HG03103 (cell line): ENCODE data around the gene IFI6.
A peak's percentile ranks its signal among the peaks of the same experiment; 100 is the strongest.

Source experiments
- ATAC-seq: cut with Tn5 transposase; IDR thresholded peaks from one replicate; pipeline ENCODE4 v1.9.1; 2021; ENCODE audit warnings: low read depth; ENCODE audit not compliant: unreplicated experiment

IFI6 gene

DNA sequence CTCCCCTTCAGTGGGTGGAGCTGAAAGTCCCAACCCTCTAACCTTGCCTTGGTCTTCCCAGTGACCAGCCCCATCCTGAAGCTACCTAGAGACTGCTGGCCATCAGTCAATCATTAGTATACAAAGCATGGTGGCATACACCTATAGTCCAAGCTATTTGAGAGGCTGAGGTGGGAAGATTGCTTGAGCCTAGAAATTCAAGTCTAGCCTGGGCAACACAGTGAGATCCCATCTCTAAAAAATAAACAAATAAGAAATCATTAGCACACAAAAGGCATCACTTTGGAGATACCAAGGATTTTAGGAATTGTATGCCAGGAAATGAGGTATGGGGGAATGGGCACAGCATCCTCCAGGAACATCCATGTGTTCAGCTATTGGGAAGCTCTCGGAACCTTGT lies 4.4 kb upstream of the IFI6 start:
- no peak for ATAC-seq

DNA sequence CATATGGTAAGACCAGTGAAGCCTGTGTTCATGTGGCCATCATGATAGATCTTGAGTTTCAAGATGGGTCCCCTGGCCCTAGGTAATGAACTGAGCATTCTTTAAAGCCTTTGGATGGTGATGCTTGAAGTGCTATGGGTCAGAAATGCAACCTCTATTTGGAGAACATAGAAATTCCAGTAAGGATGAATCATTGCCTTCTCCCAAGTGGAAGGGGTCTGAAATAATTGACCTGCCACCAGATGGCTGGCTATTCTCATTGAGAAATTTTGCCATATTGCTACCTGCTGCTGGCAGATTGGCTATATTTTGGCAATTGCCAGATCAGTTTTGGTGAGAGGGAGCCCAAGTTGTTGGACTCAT lies 739 bp upstream of the IFI6 start:
- no peak for ATAC-seq

DNA sequence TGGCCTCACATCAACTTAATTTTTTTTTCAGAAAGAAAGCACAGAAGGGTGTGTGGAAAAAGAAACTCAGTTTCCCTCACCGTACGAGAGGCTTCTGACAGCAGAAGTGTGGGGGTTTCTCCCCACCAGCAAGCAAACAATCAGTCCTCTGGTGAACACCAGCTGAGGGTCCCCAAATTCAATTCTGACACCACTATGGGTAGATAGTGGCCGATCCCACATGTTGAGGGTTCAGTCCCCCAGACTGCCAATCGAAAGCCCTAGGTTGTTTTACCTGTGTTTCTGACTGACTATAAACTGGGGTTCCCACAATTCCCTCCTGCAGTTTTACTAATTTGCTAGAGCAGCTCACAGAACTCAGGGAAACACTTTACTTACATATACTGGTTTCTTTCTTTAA lies 2.1 kb downstream of the IFI6 start:
- ATAC-seq = no peak

DNA sequence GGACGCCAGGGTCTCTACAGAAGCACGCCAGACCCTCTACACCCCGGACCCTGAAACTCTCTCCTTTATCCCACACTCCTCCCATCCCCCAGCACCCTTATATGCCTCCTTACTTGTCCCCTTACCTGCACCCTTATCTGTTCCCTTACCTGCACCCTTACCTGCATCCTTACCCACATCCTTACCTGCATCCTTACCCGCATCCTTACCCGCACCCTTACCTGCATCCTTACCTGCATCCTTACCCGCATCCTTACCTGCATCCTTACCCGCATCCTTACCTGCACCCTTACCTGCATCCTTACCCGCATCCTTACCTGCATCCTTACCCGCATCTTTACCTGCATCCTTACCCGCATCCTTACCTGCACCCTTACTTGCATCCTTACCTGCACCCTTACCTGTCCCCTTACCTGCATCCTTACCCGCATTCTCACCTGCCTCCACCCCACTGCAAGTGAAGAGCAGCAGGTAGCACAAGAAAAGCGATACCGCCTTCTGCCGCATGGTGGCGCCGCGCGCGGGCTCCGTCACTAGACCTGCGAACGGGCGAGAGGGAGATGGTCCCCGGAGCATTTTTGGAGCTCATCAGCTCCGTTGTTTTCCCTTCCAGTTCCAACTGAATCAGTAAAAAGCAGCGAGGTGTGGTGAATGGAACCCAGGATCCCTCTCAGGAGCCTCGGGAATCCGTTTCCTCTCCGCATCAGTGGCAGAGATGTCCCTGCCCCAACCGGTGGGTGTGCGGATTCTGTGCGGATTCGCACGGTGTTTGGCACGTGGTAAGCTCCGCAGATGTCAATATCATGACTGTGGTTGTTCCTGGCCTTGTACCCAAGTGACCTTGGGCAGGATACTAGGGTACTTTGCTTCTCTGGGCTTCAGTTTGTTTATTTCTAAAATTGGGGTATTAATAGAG lies 2.9 kb downstream of the IFI6 start:
- ATAC-seq = no peak

DNA sequence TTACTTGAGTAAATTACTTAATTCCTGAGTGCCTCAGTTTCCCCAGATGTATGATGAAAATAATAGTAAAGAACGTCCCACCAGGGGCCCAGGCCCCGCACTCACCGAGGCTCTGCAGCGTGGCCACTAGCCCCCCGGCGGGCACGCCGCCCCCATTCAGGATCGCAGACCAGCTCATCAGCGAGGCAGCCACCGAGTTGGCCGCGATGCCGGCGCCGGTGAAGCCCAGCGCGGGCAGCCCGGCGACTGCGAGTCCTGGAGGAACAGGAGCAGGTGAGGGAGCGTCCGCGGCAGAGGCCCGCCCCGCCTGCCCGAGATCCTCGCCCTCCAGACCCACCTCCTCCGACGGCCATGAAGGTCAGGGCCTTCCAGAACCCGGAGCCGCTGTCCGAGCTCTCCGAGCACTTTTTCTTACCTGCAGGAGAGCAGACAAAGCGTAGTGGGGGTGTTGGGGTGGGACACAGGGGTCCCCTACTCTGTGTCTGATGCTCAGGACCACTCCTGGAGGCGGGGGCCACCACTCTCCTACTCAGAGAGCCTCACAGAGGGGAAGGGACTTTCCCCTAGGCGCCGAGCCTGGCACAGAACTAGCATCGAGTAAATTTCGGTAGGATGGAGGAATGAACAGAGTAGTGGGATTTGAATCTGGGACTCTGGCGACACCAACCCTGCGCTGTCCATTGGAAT lies 3.7 kb downstream of the IFI6 start:
- ATAC-seq = no peak

DNA sequence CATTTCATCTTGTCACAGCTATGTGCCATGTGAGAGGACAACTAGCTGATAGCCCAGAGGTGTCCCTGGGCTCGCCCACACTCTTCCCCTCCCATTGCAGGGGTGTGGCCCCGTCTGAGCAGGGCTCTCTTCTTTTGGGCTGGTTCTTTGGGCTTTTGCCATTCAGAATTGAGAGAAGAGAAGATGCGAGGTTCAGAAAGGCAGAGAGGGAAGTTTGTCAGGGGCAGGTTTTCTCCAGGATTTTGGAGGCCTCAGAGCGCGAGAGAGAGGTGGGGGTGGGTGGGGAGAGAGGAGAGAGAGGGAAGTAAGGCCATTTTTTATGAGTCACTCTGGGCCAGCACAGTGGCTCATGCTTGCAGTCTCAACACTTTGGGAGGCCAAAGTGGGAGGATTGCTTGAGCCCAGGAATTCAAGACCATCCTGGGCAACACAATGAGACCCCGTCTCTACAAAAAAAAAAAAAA lies 5.2 kb downstream of the IFI6 start:
- no peak for ATAC-seq

DNA sequence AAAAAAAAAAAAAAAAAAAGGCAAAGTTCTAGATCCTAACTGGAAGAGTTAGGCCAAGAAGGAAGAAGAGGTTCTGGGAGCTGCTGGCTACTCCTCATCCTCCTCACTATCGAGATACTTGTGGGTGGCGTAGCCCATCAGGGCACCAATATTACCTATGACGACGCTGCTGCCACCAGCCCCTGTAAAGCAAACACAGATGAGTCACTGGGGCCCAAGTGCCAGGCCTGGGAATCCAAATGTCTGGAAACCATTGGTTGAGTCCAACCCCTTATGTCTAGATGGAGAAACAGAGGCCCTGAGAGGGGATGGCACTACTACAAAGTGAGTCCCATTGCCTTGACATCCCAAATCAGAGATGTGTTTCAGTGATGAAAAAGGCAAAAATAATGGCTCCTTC lies 5.7 kb downstream of the IFI6 start:
- ATAC-seq = no peak

DNA sequence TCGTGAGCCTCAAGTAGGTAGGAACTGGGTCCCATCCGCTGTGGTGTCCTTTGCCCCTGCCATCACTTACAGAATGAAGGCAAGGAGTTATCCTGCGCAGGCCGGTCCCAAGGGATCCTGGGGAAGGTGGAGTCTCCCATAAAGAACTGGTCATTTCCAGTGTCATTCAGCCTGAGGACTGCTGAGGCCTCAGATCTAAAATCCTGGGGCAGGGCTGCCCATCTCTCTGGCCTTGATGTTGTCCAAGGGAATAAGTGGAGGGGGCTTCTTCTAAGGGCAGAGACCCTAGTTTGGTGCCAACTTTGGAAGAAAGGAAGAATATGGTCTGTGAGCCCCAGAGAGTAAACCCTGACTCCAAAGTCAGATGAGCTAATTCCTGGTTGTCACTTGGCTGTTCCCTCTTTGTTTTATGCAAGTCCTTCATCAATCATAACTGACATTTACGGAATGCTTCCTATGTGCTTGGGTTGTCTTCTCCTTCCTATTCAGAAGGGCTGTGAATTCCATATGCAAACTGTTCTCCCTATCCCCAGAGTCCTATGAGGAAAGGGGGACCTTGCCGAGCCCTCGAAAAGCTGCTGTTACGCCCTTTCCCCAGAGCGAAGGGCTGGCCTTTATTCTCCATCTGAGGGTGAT lies 6.9 kb downstream of the IFI6 start:
- no peak for ATAC-seq

DNA sequence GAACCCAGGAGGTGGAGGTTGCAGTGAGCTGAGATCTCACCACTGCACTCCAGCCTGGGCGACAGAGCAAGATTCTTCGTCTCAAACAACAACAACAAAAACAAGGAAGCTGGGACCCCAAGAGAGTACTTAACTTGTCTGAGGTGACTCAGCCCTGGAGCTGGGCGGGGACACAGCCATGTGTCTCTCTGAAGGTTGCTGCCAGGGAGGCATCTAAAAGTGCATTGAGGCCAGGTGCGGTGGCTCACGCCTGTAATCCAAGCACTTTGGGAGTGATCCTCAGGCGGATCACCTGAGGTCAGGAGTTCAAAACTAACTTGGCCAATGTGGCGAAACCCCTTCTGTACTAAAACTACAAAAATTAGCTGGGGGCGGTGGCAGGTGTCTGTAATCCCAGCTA lies 7.7 kb downstream of the IFI6 start:
- ATAC-seq = no peak

DNA sequence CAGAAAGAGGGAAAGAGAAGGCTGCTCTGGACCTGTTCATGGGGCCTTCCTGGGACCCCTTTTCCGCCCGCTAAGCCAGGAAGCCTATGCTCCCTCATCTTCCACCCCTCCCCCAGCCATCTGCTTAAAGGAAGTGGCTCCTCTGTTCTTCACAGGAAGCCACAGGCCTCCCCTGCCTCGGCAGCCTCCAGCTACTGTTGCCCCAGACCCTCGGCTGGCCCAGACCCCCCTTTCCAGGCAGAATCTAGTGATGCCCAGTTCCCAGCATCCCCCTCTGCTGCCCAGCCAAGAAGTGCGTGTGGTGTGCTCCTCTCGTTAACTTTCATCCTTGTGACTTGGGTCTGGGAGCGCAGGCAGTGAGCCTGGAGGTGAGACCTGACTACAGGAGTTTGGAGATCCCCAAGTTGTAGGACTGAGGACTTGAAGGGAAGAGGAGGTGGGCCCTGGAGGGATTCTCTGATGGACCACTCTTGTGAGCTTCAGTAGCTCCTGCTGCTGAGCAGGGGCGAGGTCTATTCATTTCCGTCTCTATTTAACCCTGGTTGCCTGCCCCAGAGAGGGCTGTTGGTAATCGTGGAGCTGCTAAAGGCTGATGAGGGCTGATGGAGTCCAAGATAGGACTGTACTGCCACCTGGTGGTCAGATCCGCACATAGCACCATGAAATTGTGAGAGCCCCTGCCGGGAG lies 9.1 kb downstream of the IFI6 start:
- no peak for ATAC-seq

DNA sequence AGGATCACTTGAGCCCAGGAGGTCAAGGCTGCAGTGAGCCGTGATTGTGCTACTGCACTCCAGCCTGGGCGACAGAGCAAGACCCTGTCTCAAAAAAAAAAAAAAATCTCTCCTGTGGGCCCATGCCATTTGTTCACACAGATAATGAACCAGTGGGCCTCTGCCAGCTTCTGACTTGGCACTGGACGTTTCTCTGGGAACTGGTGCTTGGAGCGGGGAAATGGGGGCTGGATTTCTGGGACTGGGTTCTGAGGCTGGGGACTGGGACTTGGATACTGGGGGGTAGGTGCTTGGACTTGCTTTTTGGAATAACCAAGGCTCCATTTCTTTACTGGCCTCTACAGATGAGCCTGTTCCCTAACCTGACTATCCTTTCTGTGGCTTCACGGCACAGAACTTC lies 9.7 kb downstream of the IFI6 start:
- no peak for ATAC-seq

DNA sequence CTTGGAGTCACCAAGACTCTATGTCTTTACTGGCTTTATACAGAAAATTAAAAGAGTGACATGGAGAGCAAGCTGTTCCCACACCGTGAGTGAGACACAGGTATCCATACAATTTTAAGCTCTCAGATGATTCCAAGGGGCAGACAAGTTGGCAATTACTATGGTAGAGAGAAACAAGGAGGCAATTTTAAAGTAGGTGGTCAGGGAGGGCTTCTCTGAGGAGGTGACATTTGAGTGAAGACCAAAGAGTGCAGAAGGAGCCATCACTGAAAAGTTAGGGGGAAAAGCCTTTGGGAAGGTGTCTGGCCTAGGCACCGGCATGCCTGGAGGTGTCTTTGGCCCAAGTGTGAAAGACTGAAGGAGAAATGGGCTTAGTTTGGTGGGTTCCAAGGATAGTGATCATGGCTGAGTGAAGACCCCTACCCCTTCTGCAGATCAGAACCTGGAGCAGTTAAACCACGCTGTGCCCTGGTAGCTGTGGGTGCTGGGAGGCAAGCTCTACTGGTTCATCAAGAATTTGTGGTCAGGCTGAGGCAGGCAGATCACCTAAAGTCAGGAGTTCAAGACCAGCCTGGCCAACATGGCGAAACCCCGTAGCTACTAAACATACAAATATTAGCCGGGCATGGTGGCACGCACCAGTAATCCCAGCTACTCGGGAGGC lies 10.4 kb downstream of the IFI6 start:
- ATAC-seq = no peak

DNA sequence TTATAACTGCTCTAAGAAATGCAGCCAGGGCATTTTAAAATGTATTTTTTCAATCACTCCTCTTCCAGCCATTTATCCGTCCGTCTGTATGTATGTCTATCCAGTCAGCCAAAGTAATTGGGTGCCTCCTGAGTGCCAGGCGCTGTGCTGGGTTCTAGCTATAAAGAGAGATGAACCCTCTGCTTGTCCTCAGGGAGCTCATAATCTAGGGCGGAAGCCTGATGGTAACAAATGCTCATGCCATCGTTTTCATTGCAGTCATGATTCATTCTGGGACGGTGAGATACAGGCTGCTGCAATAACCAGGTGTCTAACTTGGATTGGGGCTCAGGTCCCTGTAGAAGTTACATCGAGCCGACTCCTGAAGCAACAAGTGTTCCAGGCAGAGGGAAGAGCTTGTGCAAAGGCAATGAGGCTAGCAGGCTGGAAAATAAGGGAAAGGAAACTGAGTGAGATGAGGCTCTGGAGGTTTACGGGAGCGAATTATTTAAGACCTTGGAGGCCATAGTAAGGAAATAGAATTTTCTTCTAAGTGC lies 11.6 kb downstream of the IFI6 start:
- ATAC-seq = no peak

DNA sequence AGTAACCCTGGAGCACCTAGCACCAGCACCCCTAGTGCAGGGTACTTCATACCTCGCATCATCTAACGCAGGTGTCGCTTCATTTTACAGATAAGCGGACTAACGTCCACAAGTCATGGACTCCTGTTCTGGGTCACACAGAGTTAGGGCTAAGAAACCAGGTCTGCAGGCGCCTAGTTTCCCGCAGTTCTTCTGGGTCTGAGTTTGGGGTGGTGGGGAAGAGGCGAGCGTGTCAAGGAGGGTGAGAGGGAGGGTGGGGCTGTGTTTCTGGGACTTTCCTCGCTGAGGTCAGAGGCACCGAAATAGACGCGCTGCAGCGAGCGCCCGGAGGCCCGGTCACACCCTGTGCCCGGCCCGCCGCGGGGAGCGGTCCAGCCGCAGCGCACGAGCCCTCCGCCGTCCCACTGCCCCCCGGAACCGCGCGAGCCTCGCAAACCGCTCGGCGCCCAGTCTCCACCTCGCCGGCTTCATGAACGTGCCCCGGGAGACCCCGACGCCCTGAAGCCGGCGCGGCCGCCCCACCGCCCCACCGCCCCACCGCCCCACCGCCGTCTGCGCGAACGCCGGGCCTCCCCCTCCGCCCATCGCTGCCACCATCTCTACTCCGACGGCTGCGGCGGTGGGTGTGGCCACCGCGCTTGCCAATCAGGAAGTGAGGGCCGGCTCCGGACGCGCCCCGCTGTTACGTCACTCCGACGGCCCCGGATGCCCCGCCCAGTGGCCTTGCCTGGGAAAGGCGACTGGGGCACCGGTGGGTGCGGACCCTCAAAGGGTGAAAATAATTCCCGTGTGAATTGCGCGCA lies 12.3 kb downstream of the IFI6 start:
- ATAC-seq = peak; percentile 46

DNA sequence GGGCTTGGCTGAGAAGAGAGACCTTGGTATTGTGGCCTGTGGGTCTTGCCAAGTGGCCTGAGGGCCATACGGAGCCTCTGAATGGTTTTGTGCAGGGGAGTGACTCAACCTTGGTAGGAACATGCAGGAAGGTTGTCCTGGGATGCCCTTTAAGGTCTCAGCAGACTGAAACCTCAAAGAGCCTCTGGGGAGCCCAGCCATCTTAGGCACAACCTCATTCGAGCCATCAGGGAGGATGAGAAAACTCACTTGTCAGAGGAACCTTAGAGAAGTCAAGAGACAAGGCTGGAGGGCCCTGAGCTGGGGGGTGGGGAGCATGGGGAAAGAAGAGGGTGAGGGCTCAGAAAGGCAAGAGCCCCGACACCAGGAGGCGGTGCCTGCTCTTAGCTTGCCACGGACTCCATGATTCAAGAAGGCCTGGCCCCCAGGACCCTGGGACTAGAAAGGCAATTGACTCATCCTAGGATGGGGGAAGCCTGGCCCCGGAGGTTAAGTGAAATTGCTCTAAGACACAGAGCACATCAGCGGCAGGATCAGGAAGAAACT lies 13.0 kb downstream of the IFI6 start:
- ATAC-seq = no peak

DNA sequence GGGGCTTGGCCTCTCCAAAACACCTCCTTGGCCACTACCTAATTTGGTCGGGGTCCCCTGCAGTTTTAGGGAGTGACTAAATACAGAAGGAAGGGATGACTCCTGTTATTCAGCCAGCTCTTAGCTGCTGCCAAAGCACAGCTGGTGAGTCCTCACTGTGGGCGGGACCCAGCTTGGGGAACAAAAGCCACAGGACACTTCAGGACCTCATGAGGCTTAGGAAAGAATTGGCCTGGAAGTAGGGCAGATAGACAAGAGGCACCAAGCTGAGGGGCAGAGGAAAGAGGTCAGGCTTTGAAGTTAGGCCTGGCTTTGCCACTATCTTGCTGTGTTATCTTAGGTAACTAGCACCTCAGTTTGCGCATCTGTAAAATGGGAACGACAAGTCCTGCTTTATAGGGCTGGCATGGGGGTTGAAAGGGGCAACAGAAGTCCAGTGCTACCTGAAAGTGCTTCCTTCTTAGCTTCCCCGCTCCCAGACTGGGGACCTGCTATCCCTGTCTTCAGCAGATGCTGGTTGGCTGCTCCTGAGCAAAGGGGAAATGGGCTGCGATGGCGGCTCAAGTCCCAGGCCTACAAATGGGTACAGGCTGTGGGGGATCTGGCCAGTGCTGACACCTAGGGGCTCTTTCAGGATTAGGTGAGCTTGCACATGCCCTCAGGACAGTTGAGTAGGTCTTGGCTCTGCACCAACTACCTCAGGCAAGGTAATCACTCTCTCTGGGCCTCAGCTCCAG lies 15.7 kb downstream of the IFI6 start:
- no peak for ATAC-seq

DNA sequence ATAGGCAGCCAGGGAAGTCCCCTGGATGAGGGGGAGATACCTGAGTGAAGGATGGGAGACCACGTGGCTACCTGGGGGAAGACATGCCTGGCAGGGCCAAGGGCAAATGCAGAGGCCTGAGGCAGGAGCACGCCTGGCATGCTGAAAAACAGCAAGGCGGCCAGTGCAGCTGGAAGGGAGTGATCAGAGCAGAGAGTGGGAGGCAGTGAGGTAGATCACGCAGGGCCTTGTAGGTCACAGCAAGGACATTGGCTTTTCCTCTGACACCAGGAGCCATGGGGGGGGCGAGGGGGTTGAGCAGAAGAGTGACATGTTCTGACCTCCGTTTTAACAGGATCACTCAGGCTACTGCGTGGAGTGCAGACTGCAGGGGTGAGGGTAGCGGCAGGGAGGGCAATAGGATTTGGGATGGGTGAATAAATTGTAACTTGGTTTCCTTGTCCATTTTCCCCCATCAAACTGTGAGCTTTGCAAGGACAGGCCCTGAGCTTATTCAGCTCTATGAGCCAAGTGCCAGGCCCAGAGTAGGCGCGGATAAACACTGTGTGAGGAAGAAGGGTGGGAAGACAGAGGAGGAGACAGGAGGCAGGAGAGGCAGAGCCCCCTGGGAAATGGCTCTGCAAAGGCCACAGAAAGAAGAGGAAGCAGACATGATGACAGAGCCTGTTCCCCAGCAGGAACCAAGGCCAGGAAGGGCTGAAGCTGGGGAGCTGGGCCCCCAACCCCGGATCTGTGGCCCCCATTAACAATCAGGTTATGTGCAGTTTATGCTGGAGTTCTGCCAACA lies 16.6 kb downstream of the IFI6 start:
- no peak for ATAC-seq
